ENCODE results near the gene SOAT2.
A peak's percentile ranks its signal among the peaks of the same experiment; 100 is the strongest.
"Not testable (repeated sequence)": the region's sequence is repeated elsewhere in the genome, so short reads cannot be mapped to it uniquely, and the experiment has no call there.

The SOAT2 gene

GRCh38 chr12:53090105-53090504 is 13.2 kb upstream of the SOAT2 start:
- no peak for DNase-seq

- peak; percentile 55 for DNase-seq
Measured at GRCh38 chr12:53090554-53090953, 12.7 kb upstream of the SOAT2 start.

GRCh38 chr12:53091756-53092155 is 11.5 kb upstream of the SOAT2 start:
- no peak for DNase-seq

GRCh38 chr12:53093777-53094393 is 9.4 kb upstream of the SOAT2 start:
- peak; percentile 31 for DNase-seq

- DNase-seq = no peak
Measured at GRCh38 chr12:53094394-53094787, 8.9 kb upstream of the SOAT2 start.

- DNase-seq = not testable (repeated sequence)
Measured at GRCh38 chr12:53094796-53095595, 8.3 kb upstream of the SOAT2 start.

GRCh38 chr12:53095596-53095895 is 7.7 kb upstream of the SOAT2 start:
- DNase-seq = not testable (repeated sequence)

- DNase-seq = no peak
Measured at GRCh38 chr12:53096089-53096741, 7.1 kb upstream of the SOAT2 start.

GRCh38 chr12:53096759-53097158 is 6.5 kb upstream of the SOAT2 start:
- DNase-seq = no peak

GRCh38 chr12:53097207-53097563 is 6.1 kb upstream of the SOAT2 start:
- no peak for DNase-seq

GRCh38 chr12:53097564-53098353 is 5.5 kb upstream of the SOAT2 start, which contains the start of gene IGFBP6:
TSS of gene IGFBP6 (plus strand) at chr12:53097667. CDS start at chr12:53097718, 51 bp downstream.
- DNase-seq = no peak

GRCh38 chr12:53098354-53098981 is 4.8 kb upstream of the SOAT2 start:
- DNase-seq = no peak

GRCh38 chr12:53099071-53099882 is 4.0 kb upstream of the SOAT2 start:
- peak; percentile 84 for DNase-seq

- no peak for DNase-seq
Measured at GRCh38 chr12:53100466-53101151, 2.7 kb upstream of the SOAT2 start.

GRCh38 chr12:53101266-53101665 is 2.0 kb upstream of the SOAT2 start:
- no peak for DNase-seq

GRCh38 chr12:53101931-53102781 is 1.1 kb upstream of the SOAT2 start:
- DNase-seq = no peak

- peak; percentile 34 for DNase-seq
Measured at GRCh38 chr12:53103860-53104305, 597 bp downstream of the SOAT2 start.

GRCh38 chr12:53105256-53105655 is 2.0 kb downstream of the SOAT2 start:
- no peak for DNase-seq

GRCh38 chr12:53105712-53106439 is 2.6 kb downstream of the SOAT2 start:
- no peak for DNase-seq

GRCh38 chr12:53107122-53107521 is 3.8 kb downstream of the SOAT2 start:
- DNase-seq = no peak
